K562 (cell line): ENCODE data around the gene FBXO46. TPM values are rescaled to one million over a fixed set of nuclear protein-coding genes. Genes with fewer than 3 reads are reported as not detected.
A peak's percentile ranks its signal among the peaks of the same experiment; 100 is the strongest.

ENCODE experiments used
- DLX4 ChIP-seq: fragments of 250-450 bp; sonication (Bioruptor Pico); IDR thresholded peaks from 2 replicates; pipeline ENCODE4 v1.6.1; 2021; ENCODE audit warnings: mild to moderate bottlenecking
- EHMT2 ChIP-seq: fragments of 450-650 bp; IDR thresholded peaks from 2 replicates; pipeline ENCODE4 v1.6.1; 2018; ENCODE audit warnings: antibody characterized with exemption
- FOXK2 ChIP-seq, 2 experiments: fragments of 450-650 bp; IDR thresholded peaks in 1 of 2; conservative IDR thresholded peaks in 1 of 2; 2 replicates each; pipeline ENCODE4 v1.6.1; 2016; ENCODE audit warnings: low read depth in 2 of 2, mild to moderate bottlenecking in 1 of 2
- HBP1 ChIP-seq: fragments of 450-650 bp; formaldehyde crosslinking; IDR thresholded peaks from 2 replicates; pipeline ENCODE4 v1.4.0; 2022; ENCODE audit warnings: missing genetic modification characterization
- HDAC3 ChIP-seq: fragments of 450-650 bp; IDR thresholded peaks from 2 replicates; pipeline ENCODE4 v1.6.1; 2018; ENCODE audit warnings: borderline replicate concordance, mild to moderate bottlenecking, moderate library complexity; ENCODE audit not compliant: partially characterized antibody
- HMGXB4 ChIP-seq: sonication (generic); formaldehyde crosslinking; IDR thresholded peaks from 2 replicates; pipeline ENCODE4 v1.8.1; 2023; ENCODE audit warnings: mild to moderate bottlenecking, missing genetic modification reagents
- LARP7 ChIP-seq: fragments of 450-650 bp; IDR thresholded peaks from 2 replicates; pipeline ENCODE4 v1.6.1; 2016
- MTA1 ChIP-seq: fragments of 450-650 bp; IDR thresholded peaks from 2 replicates; pipeline ENCODE4 v1.6.1; 2017; ENCODE audit warnings: borderline replicate concordance
- MYBL2 ChIP-seq, 2 experiments: fragments of 450-650 bp in 1 of 2; sonication (generic) in 1 of 2; formaldehyde crosslinking in 1 of 2; IDR thresholded peaks; 2 replicates each; pipeline versions ENCODE4 v1.6.1 to v1.8.1; 2017 to 2022; ENCODE audit warnings: borderline replicate concordance in 1 of 2, inconsistent platforms in 1 of 2, low read depth in 1 of 2, mild to moderate bottlenecking in 1 of 2, missing genetic modification reagents in 1 of 2, moderate library complexity in 1 of 2
- NEUROD1 ChIP-seq: fragments of 150-350 bp; IDR thresholded peaks from 2 replicates; pipeline ENCODE4 v1.6.1; 2014; ENCODE audit warnings: borderline replicate concordance, low read length, low read depth; ENCODE audit not compliant: partially characterized antibody
- NKRF ChIP-seq: fragments of 450-650 bp; IDR thresholded peaks from 2 replicates; pipeline ENCODE4 v1.6.1; 2016; ENCODE audit warnings: borderline replicate concordance
- NR2F6 ChIP-seq: fragments of 450-650 bp; formaldehyde crosslinking; IDR thresholded peaks from 2 replicates; pipeline ENCODE4 v1.4.0; 2020; ENCODE audit warnings: mild to moderate bottlenecking
- OTX1 ChIP-seq: fragments of 450-650 bp; formaldehyde crosslinking; IDR thresholded peaks from 2 replicates; pipeline ENCODE4 v1.4.0; 2022; ENCODE audit warnings: mild to moderate bottlenecking
- POLR2A ChIP-seq: fragments of 450-650 bp; conservative IDR thresholded peaks from 2 replicates; pipeline ENCODE4 v1.6.1; 2016
- PTRF ChIP-seq: fragments of 450-650 bp; IDR thresholded peaks from 2 replicates; pipeline ENCODE4 v1.6.1; 2016; ENCODE audit warnings: mild to moderate bottlenecking, missing genetic modification characterization, missing compliant biosample characterization
- RBM25 ChIP-seq: fragments of 200-400 bp; formaldehyde crosslinking; IDR thresholded peaks from 2 replicates; pipeline ENCODE4 v1.6.1; 2018; ENCODE audit warnings: low read length, low read depth, moderate library complexity; ENCODE audit not compliant: severe bottlenecking
- RCOR1 ChIP-seq, 2 experiments: IDR thresholded peaks; 2 replicates each; pipeline ENCODE4 v1.6.1; 2012; ENCODE audit warnings: low read depth in 2 of 2, low read length in 2 of 2, borderline replicate concordance in 1 of 2, improper control_type of control experiment in 1 of 2
- RFX1 ChIP-seq: fragments of 450-650 bp; IDR thresholded peaks from 2 replicates; pipeline ENCODE4 v1.6.1; 2016; ENCODE audit warnings: mild to moderate bottlenecking, moderate library complexity
- SRSF9 ChIP-seq: fragments of 200-400 bp; formaldehyde crosslinking; IDR thresholded peaks from 2 replicates; pipeline ENCODE4 v1.6.1; 2017; ENCODE audit warnings: low read depth, low read length, borderline replicate concordance
- U2AF1 ChIP-seq: fragments of 200-400 bp; formaldehyde crosslinking; optimal IDR thresholded peaks from 2 replicates; pipeline ENCODE3; 2017; ENCODE audit warnings: mild to moderate bottlenecking, low read depth, low read length, moderate library complexity
- ZNF408 ChIP-seq: fragments of 250-450 bp; sonication (Bioruptor Pico); IDR thresholded peaks from 2 replicates; pipeline ENCODE4 v1.4.0; 2020; ENCODE audit warnings: low read depth, mild to moderate bottlenecking, moderate library complexity
- polyA plus RNA-seq, 8 experiments: library from polyadenylated mRNA; depleted of rRNA in 4 of 8; stranded (reverse) in 5 of 8; unstranded in 3 of 8; fragments of >200 nt; fragmentation: Nextera tagmentation in 2 of 8; fragmentation: Illumina TruSeq in 1 of 8; extraction: Ambion mirVana in 2 of 8; extraction: Trizol in 1 of 8; gene quantifications; 2 replicates each; pipeline versions ENCODE4 v1.2.1 to v1.2.3, GENCODE V29; 2011 to 2014; ENCODE audit warnings: inconsistent platforms in 1 of 8, missing spikeins in 1 of 8
- total RNA-seq, 7 experiments: library from RNA; depleted of rRNA in 6 of 7; stranded (reverse); fragments of >200 nt in 6 of 7; fragmentation: Illumina TruSeq in 2 of 7; extraction: Trizol in 2 of 7; gene quantifications; 2 replicates each; pipeline versions ENCODE4 v1.2.1 to v1.2.3, GENCODE V29; 2011 to 2021; ENCODE audit warnings: low replicate concordance in 1 of 7
- TF ChIP-seq, protein P1 (sequence below): fragments of 450-650 bp; formaldehyde crosslinking; IDR thresholded peaks from 2 replicates; pipeline ENCODE4 v1.4.0; 2020; ENCODE audit warnings: mild to moderate bottlenecking, moderate library complexity

Gene FBXO46
- total and polyA plus RNA-seq, 9 of the 15 experiments (the other 6 are each of a cell fraction or from before 2014, with no cell fraction given) = 1.5 to 36.1 (median 7.3) TPM

- TF ChIP-seq SRSF9 (no peak), DLX4 (CRISPR knock-in tag) (no peak), POLR2A (peak; percentile 50), HBP1 (CRISPR knock-in tag) (no peak), NKRF (peak; percentile 86), EHMT2 (0 out of 2 replicates have a peak, but pooled peaks have one; percentile 53), PTRF (tag) (no peak), ZNF408 (CRISPR knock-in tag) (no peak), RCOR1 (IDR thresholded peaks at IDR 0.05; ENCODE audit: borderline replicate concordance in 1 of 2, low read depth in 2 of 2, low read length in 2 of 2) (no peak), RFX1 (no peak), OTX1 (CRISPR knock-in tag) (no peak), HMGXB4 (CRISPR knock-in tag) (no peak), RBM25 (no peak), MTA1 (no peak), HDAC3 (no peak), NEUROD1 (no peak), NR2F6 (no peak), LARP7 (no peak; the same call in none of the 2 replicates), MYBL2 (IDR thresholded peaks at IDR 0.05; ENCODE audit: low read depth) (no peak), MYBL2 (CRISPR knock-in tag; IDR thresholded peaks at IDR 0.05; ENCODE audit: borderline replicate concordance) (no peak), U2AF1 (no peak), FOXK2 (conservative IDR thresholded peaks at IDR 0.05 in 1 of 2, IDR thresholded peaks at IDR 0.05 in 1 of 2; ENCODE audit: low read depth in 2 of 2) (0 out of 4 replicates have a peak, but pooled peaks have one; percentile 10 to 44)
- TF ChIP-seq, protein P1, sequence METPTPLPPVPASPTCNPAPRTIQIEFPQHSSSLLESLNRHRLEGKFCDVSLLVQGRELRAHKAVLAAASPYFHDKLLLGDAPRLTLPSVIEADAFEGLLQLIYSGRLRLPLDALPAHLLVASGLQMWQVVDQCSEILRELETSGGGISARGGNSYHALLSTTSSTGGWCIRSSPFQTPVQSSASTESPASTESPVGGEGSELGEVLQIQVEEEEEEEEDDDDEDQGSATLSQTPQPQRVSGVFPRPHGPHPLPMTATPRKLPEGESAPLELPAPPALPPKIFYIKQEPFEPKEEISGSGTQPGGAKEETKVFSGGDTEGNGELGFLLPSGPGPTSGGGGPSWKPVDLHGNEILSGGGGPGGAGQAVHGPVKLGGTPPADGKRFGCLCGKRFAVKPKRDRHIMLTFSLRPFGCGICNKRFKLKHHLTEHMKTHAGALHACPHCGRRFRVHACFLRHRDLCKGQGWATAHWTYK (CRISPR knock-in tag) = no peak
Observed at GRCh38 chr19:45668342-45668871, 62.3 kb downstream of the FBXO46 start (continued).
